Omental fat pad (tissue), 4 donors: ENCODE results near the gene RFPL3. TPM values are rescaled to one million over a fixed set of nuclear protein-coding genes. Genes with fewer than 3 reads are reported as not detected.

Source experiments
- ATAC-seq: fragments of 150-250 bp; one replicate; pipeline ENCODE4 v1.9.1; 2016; ENCODE audit warnings: mild to moderate bottlenecking, moderate library complexity; ENCODE audit not compliant: low FRiP score
- DNase-seq: peaks from one replicate; pipeline ENCODE4 v3.0.0-alpha.2; 2019; ENCODE audit warnings: low spot score
- total RNA-seq, 4 donors: library from RNA; depleted of rRNA; stranded (reverse); fragments of >200 nt; gene quantifications; one replicate each; pipeline ENCODE4 v1.1.0, GENCODE V29; 2016
- TF ChIP-seq, protein P1 (sequence below), 3 donors: fragments of 450-650 bp; IDR thresholded peaks; one replicate each; pipeline ENCODE4 v1.5.1; 2016 to 2017; ENCODE audit warnings: antibody characterized with exemption in 3 of 3, mild to moderate bottlenecking in 3 of 3, moderate library complexity in 2 of 3

The RFPL3 gene
- total RNA-seq, 4 donors from 2014 or later: not detected

DNA sequence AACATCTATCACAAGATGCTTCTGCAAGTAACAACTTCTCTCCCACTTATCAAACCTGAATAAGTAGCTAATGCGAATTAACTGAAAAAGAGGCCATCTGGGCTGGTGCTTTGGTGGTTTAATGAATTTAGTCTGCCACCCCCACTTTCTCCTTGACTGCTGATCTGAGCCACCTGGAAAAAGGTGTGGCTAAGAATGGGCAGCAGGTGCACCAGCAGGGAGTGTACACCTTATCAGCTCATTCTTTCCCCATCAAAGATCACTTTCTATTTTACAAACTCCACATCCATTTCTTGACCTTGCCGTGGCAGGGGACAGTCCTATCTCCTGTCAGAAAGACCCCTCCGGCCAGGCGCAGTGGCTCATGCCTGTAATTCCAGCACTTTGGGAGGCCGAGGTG, 6.5 kb downstream of the RFPL3 start:
- ATAC-seq: no peak
- TF ChIP-seq, protein P1, sequence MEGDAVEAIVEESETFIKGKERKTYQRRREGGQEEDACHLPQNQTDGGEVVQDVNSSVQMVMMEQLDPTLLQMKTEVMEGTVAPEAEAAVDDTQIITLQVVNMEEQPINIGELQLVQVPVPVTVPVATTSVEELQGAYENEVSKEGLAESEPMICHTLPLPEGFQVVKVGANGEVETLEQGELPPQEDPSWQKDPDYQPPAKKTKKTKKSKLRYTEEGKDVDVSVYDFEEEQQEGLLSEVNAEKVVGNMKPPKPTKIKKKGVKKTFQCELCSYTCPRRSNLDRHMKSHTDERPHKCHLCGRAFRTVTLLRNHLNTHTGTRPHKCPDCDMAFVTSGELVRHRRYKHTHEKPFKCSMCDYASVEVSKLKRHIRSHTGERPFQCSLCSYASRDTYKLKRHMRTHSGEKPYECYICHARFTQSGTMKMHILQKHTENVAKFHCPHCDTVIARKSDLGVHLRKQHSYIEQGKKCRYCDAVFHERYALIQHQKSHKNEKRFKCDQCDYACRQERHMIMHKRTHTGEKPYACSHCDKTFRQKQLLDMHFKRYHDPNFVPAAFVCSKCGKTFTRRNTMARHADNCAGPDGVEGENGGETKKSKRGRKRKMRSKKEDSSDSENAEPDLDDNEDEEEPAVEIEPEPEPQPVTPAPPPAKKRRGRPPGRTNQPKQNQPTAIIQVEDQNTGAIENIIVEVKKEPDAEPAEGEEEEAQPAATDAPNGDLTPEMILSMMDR (IDR thresholded peaks at IDR 0.05): no peak
- DNase-seq: no peak

GRCh38 chr22:32375678-32376450, 18.2 kb downstream of the RFPL3 start:
- no peak for ATAC-seq
- DNase-seq: no peak
- TF ChIP-seq, protein P1 (IDR thresholded peaks at IDR 0.05): no peak

GRCh38 chr22:32376681-32377080, 19.0 kb downstream of the RFPL3 start:
- no peak for DNase-seq
- ATAC-seq: no peak
- TF ChIP-seq, protein P1 (IDR thresholded peaks at IDR 0.05): no peak

DNA sequence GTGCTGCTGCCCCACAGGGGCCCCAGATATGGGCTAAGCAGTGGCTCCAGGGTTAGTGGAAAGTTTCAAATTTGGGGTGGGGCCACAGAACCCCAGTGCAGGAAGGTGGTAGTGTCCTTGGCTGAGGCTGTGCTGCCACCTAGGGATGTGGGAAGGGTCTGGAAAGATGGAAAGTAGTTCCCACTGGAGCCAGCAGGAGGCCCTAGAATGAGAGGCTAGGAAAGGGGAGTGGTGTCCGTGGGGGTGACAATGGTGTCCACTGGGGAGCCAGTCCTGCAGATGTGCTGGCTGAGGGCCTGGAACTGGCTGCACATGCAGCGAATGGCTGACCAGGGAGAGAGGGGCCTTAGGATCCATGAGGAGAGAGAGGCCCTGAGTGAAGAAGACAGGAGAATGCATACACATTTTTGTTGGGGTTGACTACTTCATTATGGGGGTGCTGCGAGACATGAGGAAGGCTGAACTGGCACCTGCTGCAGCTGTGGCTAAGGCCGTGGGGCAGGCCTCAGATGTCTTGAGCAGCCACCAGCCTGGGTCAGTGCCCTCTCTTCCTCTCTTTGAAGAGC, 21.1 kb downstream of the RFPL3 start:
- DNase-seq (no peak), ATAC-seq (no peak)
- TF ChIP-seq, protein P1 (IDR thresholded peaks at IDR 0.05): no peak

GRCh38 chr22:32380991-32381390, 23.3 kb downstream of the RFPL3 start:
- DNase-seq (no peak), ATAC-seq (no peak)
- TF ChIP-seq, protein P1 (IDR thresholded peaks at IDR 0.05): no peak

GRCh38 chr22:32385681-32386080, 28.0 kb downstream of the RFPL3 start:
- ATAC-seq: no peak
- TF ChIP-seq, protein P1 (IDR thresholded peaks at IDR 0.05): no peak
- no peak for DNase-seq

DNA sequence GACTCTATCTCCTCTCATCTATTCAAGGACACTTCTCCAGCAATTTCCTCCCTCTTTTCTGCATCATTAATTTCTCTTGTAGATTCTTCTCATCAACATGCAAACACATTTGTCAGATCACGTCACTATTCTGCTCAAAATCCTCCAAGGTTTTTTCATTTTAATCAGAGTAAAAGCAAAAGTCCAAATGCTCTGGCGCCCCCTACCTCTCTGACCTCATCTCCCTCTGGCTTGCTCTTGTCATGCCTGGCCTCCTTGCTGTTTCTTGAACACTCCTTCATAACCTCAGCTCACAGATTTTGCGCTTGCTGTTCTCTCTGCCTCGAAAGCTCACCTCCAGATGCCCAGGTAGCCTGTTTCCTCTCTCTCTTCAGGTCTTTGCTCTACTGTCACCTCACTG, 32.0 kb downstream of the RFPL3 start:
- TF ChIP-seq, protein P1 (IDR thresholded peaks at IDR 0.05): no peak
- no peak for ATAC-seq
- no peak for DNase-seq
